Measurements from ENCODE around the gene C11orf91. TPM values are rescaled to one million over a fixed set of nuclear protein-coding genes. Genes with fewer than 3 reads are reported as not detected.
"Not testable (repeated sequence)": the region's sequence is repeated elsewhere in the genome, so short reads cannot be mapped to it uniquely, and the experiment has no call there.

The C11orf91 gene
- total RNA-seq, 5 donors from 2014 or later (not counting 1 experiment from before 2014, with no cell fraction given), result 0.95 TPM; not detected in 4

DNA sequence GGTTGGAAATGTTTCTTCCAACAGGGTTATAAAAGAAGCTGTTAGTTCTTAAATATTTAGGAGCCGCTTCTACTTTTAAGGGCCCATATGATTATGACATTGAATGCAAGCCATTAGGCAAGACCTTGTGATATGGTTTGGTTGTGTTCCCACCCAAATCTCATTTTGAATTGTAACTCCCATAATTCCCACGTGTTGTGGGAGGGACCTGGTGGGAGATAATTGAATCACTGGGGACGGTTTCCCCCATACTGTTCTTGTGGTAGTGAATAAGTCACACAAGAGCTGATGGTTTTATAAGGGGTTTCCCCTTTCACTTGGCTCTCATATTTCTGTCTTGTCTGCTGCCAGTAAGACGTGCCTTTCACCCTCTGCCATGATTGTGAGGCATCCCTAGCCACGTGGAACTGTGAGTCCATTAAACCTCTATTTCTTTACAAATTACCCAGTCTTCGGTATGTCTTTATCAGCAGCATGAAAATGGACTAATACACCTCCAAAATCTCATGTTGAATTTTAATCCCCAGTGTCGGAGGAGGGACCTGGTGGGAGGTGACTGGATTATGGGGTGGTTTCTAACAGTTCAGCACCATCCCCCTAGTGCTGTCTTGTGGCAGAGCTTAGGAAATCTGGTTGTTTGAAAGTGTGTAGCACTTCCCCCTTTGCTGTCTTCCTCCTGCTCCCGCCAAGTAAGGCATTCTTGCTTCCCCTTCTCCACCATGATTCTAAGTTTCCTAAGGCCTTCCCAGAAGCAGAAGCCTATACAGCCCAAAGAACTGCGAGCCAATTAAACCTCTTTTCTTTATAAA, 31.3 kb upstream of the C11orf91 start:
- ATAC-seq (replicated peaks in 1 of 4), result no peak
- DNase-seq, result no peak
- no peaks in the 10 kb centered on the region for H3K9me3 Mint-ChIP-seq
- ChIA-PET POLR2A (no interaction called here), CTCF (interaction anchor here in 1 of 2 donors (0.9 kb wide), 1 partner anchor 11 kb away, joined by 3 read pairs; no protein-coding TSS in a partner anchor)
- H3K4me1 ChIP-seq (ENCODE audit: control insufficient read depth in 1 of 2, extremely low read depth in 1 of 2, insufficient read depth in 2 of 2, low read length in 2 of 2), result peaks cover 4 to 31% of the 10 kb centered on the region in 2 experiments
- H3K9me3 ChIP-seq, result no peaks in the 10 kb centered on the region
- H3K27me3 Mint-ChIP-seq, result no peaks in the 10 kb centered on the region
- WGBS (ENCODE audit: insufficient coverage), result 19% methylated on average over 2 of the region's 9 CpGs
- no peak overlapping the region for H3K4me3 Mint-ChIP-seq
- peaks cover 36 to 53% (median 41%) of the 10 kb centered on the region in 3 donors for H3K4me1 Mint-ChIP-seq
- no peak overlapping the region for H3K27ac Mint-ChIP-seq
- peaks cover 23% of the 10 kb centered on the region for H3K36me3 Mint-ChIP-seq
- H3K4me3 ChIP-seq (ENCODE audit: control insufficient read depth in 1 of 2, extremely low read depth in 1 of 2, low read length in 1 of 2), result no peak overlapping the region
- H3K36me3 ChIP-seq (ENCODE audit: control insufficient read depth in 2 of 2, extremely low read depth in 1 of 2, insufficient read depth in 1 of 2, low read length in 1 of 2), result no peaks in the 10 kb centered on the region
- H3K27ac ChIP-seq (ENCODE audit: low read length), result no peak overlapping the region
- H3K27me3 ChIP-seq (replicated peaks in 1 of 2; ENCODE audit: control insufficient read depth in 2 of 2, extremely low read depth in 1 of 2, insufficient read depth in 2 of 2, low read length in 1 of 2), result no peaks in the 10 kb centered on the region

DNA sequence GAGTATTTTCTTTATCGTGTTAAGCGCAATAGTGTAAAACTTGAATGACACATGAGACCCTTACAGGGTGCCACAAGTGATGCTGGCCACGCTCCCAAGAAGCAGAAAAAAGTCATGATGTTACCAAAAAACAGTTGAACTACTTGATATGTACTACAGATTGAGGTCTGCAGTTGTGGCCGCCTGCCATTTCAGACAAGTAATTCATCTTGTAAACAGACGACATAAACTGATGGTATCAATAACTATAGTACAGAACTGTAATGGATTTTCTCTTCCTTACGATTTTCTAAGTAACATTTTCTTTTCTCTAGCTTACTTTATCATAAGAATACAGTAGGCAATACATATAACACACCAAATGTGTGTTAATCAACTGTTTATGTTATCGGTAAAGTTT, 30.1 kb upstream of the C11orf91 start:
- H3K36me3 Mint-ChIP-seq, result peaks cover 23% of the 10 kb centered on the region
- Histone ChIP-seq H3K36me3 (ENCODE audit: control insufficient read depth in 2 of 2, extremely low read depth in 1 of 2, insufficient read depth in 1 of 2, low read length in 1 of 2) (no peaks in the 10 kb centered on the region), H3K4me1 (ENCODE audit: control insufficient read depth in 1 of 2, extremely low read depth in 1 of 2, insufficient read depth in 2 of 2, low read length in 2 of 2) (peaks cover 4 to 20% of the 10 kb centered on the region in 2 experiments), H3K27ac (ENCODE audit: low read length) (no peak overlapping the region), H3K9me3 (no peaks in the 10 kb centered on the region), H3K4me3 (ENCODE audit: control insufficient read depth in 1 of 2, extremely low read depth in 1 of 2, low read length in 1 of 2) (no peak overlapping the region), H3K27me3 (replicated peaks in 1 of 2; ENCODE audit: control insufficient read depth in 2 of 2, extremely low read depth in 1 of 2, insufficient read depth in 2 of 2, low read length in 1 of 2) (no peaks in the 10 kb centered on the region)
- peaks cover 45 to 59% (median 47%) of the 10 kb centered on the region in 3 donors for H3K4me1 Mint-ChIP-seq
- H3K4me3 Mint-ChIP-seq, result no peak overlapping the region
- H3K9me3 Mint-ChIP-seq, result no peaks in the 10 kb centered on the region
- no peak overlapping the region for H3K27ac Mint-ChIP-seq
- H3K27me3 Mint-ChIP-seq, result no peaks in the 10 kb centered on the region
- 97% methylated on average over 4 of the region's 7 CpGs for WGBS (ENCODE audit: insufficient coverage)
- ChIA-PET CTCF (no interaction called here), POLR2A (no interaction called here)
- DNase-seq (no peak), ATAC-seq (replicated peaks in 1 of 4) (no peak)

DNA sequence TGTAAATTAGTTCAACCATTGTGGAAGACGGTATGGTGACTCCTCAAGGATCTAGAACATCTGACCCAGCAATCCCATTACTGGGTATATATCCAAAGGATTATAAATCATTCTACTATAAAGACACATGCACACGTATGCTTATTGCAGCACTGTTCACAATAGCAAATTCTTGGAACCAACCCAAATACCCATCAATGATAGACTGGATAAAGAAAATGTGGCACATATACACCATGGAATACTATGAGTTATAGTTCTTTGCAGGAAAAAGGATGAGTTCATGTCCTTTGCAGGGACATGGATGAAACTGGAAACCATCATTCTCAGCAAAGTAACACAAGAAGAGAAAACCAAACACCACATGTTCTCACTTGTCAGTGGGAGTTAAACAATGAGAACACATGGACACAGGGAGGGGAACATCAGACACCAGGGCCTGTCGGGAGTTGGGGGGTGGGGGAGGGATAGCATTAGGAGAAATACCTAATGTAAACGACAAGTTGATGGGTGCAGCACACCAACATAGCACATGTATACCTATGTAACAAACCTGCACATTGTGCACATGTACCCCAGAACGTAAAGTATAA, 28.5 kb upstream of the C11orf91 start:
- POLR2A ChIA-PET; CTCF ChIA-PET; DNase-seq; H3K9me3 Mint-ChIP-seq; H3K4me3 ChIP-seq (ENCODE audit: control insufficient read depth in 1 of 2, extremely low read depth in 1 of 2, low read length in 1 of 2); H3K27me3 Mint-ChIP-seq; H3K27ac Mint-ChIP-seq; H3K36me3 ChIP-seq (ENCODE audit: control insufficient read depth in 2 of 2, extremely low read depth in 1 of 2, insufficient read depth in 1 of 2, low read length in 1 of 2); ATAC-seq (replicated peaks in 1 of 4); H3K4me3 Mint-ChIP-seq; H3K27ac ChIP-seq (ENCODE audit: low read length); H3K27me3 ChIP-seq (replicated peaks in 1 of 2; ENCODE audit: control insufficient read depth in 2 of 2, extremely low read depth in 1 of 2, insufficient read depth in 2 of 2, low read length in 1 of 2); H3K9me3 ChIP-seq: not testable (repeated sequence)
- Mint-ChIP-seq H3K4me1 (peaks cover 38 to 57% (median 47%) of the 10 kb centered on the region in 3 donors), H3K36me3 (peaks cover 28% of the 10 kb centered on the region)
- WGBS (ENCODE audit: insufficient coverage), result no CpG with 5 or more reads among the region's 5 CpGs
- peaks cover 0 to 12% of the 10 kb centered on the region in 2 experiments for H3K4me1 ChIP-seq (ENCODE audit: control insufficient read depth in 1 of 2, extremely low read depth in 1 of 2, insufficient read depth in 2 of 2, low read length in 2 of 2)

DNA sequence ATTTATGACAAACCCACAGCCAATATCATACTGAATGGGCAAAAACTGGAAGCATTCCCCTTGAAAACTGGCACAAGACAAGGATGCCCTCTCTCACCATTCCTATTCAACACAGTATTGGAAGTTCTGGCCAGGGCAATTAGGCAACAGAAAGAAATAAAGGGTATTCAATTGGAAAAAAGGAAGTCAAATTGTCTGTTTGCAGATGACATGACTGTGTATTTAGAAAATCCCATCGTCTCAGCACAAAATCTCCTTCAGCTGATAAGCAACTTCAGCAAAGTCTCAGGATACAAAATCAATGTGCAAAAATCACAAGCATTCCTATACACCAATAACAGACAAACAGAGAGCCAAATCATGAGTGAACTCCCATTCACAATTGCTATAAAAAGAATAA, 26.9 kb upstream of the C11orf91 start:
- POLR2A ChIA-PET; H3K9me3 ChIP-seq; H3K27ac Mint-ChIP-seq; H3K4me3 Mint-ChIP-seq; H3K4me1 ChIP-seq (ENCODE audit: control insufficient read depth in 1 of 2, extremely low read depth in 1 of 2, insufficient read depth in 2 of 2, low read length in 2 of 2); H3K9me3 Mint-ChIP-seq; ATAC-seq (replicated peaks in 1 of 4); DNase-seq; H3K27me3 ChIP-seq (replicated peaks in 1 of 2; ENCODE audit: control insufficient read depth in 2 of 2, extremely low read depth in 1 of 2, insufficient read depth in 2 of 2, low read length in 1 of 2); H3K27me3 Mint-ChIP-seq; CTCF ChIA-PET; H3K4me3 ChIP-seq (ENCODE audit: control insufficient read depth in 1 of 2, extremely low read depth in 1 of 2, low read length in 1 of 2); H3K27ac ChIP-seq (ENCODE audit: low read length); H3K36me3 ChIP-seq (ENCODE audit: control insufficient read depth in 2 of 2, extremely low read depth in 1 of 2, insufficient read depth in 1 of 2, low read length in 1 of 2): not testable (repeated sequence)
- Mint-ChIP-seq H3K36me3 (peaks cover 23% of the 10 kb centered on the region), H3K4me1 (peaks cover 33 to 56% (median 48%) of the 10 kb centered on the region in 3 donors)
- WGBS (ENCODE audit: insufficient coverage), result no CpG with 5 or more reads among the region's 1 CpG

DNA sequence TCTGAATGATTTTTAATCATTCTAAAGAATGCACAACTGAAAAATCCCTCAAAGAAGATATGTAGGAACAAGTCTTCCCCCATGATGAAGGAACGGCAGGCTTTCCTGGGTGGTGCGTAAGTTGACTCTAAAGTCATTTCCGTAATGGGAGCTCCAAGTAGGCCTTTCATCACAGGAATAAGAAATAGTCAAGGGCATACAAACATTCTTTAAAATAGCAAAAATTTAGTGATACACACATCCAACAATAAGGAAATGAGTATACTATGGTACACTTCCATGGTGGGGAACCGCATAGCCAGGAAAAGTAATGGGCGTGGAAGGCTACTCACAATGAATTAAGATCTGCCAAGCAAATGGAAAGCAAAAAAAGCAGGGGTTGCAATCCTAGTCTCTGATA, 24.9 kb upstream of the C11orf91 start:
- Histone ChIP-seq H3K36me3 (ENCODE audit: control insufficient read depth in 2 of 2, extremely low read depth in 1 of 2, insufficient read depth in 1 of 2, low read length in 1 of 2) (peaks cover 0 to 14% of the 10 kb centered on the region in 2 donors), H3K9me3 (no peaks in the 10 kb centered on the region), H3K27ac (ENCODE audit: low read length) (no peak overlapping the region), H3K27me3 (replicated peaks in 1 of 2; ENCODE audit: control insufficient read depth in 2 of 2, extremely low read depth in 1 of 2, insufficient read depth in 2 of 2, low read length in 1 of 2) (no peaks in the 10 kb centered on the region), H3K4me3 (ENCODE audit: control insufficient read depth in 1 of 2, extremely low read depth in 1 of 2, low read length in 1 of 2) (no peak overlapping the region), H3K4me1 (ENCODE audit: control insufficient read depth in 1 of 2, extremely low read depth in 1 of 2, insufficient read depth in 2 of 2, low read length in 2 of 2) (peaks cover 0 to 9% of the 10 kb centered on the region in 2 experiments)
- no peak for DNase-seq
- peaks cover 28% of the 10 kb centered on the region for H3K36me3 Mint-ChIP-seq
- POLR2A ChIA-PET, result interaction anchor here in 1 of 2 donors (0.6 kb wide), 1 partner anchor 462 kb away, joined by 3 read pairs; no protein-coding TSS in a partner anchor
- H3K27me3 Mint-ChIP-seq, result no peaks in the 10 kb centered on the region
- no peak overlapping the region for H3K4me3 Mint-ChIP-seq
- no CpG with 5 or more reads among the region's 5 CpGs for WGBS (ENCODE audit: insufficient coverage)
- H3K4me1 Mint-ChIP-seq, result peaks cover 23 to 51% (median 50%) of the 10 kb centered on the region in 3 donors
- CTCF ChIA-PET, result interaction anchor here in 1 of 2 donors (1.0 kb wide), 1 partner anchor 11 kb away, joined by 3 read pairs; no protein-coding TSS in a partner anchor
- no peaks in the 10 kb centered on the region for H3K9me3 Mint-ChIP-seq
- no peak for ATAC-seq (replicated peaks in 1 of 4)
- H3K27ac Mint-ChIP-seq, result no peak overlapping the region

DNA sequence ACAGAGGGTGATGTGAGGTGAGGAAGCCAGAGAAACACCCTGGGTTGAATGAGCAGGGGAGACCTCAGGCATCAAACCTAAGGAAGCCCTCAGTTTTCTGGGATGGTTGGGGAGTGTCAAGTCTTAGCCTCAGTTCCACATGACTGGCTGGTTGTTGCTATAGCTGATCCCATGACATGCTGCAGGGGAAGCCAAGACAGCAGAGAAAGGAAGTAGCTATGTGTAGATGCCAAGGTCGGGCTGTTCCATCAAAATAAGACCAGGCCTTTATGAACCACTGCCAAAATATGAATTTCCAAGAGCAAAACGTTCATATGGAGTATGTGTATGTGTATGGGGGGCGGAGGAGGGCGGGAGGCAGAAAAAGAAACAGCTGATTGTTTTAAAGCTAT, 24.0 kb upstream of the C11orf91 start:
- H3K4me3 Mint-ChIP-seq, result no peak overlapping the region
- peaks cover 23 to 51% (median 50%) of the 10 kb centered on the region in 3 donors for H3K4me1 Mint-ChIP-seq
- no peaks in the 10 kb centered on the region for H3K27me3 ChIP-seq (replicated peaks in 1 of 2; ENCODE audit: control insufficient read depth in 2 of 2, extremely low read depth in 1 of 2, insufficient read depth in 2 of 2, low read length in 1 of 2)
- H3K36me3 ChIP-seq (ENCODE audit: control insufficient read depth in 2 of 2, extremely low read depth in 1 of 2, insufficient read depth in 1 of 2, low read length in 1 of 2), result peaks cover 0 to 14% of the 10 kb centered on the region in 2 donors
- H3K27me3 Mint-ChIP-seq, result no peaks in the 10 kb centered on the region
- no peak overlapping the region for H3K27ac ChIP-seq (ENCODE audit: low read length)
- H3K9me3 ChIP-seq, result no peaks in the 10 kb centered on the region
- no peak overlapping the region for H3K4me3 ChIP-seq (ENCODE audit: control insufficient read depth in 1 of 2, extremely low read depth in 1 of 2, low read length in 1 of 2)
- H3K9me3 Mint-ChIP-seq, result no peaks in the 10 kb centered on the region
- no peak overlapping the region for H3K27ac Mint-ChIP-seq
- peaks cover 32% of the 10 kb centered on the region for H3K36me3 Mint-ChIP-seq
- WGBS (ENCODE audit: insufficient coverage), result 80% methylated on average over 1 of the region's 4 CpGs
- ChIA-PET CTCF (interaction anchor here (1.0 to 1.5 kb wide), 2 partner anchors 10 to 18 kb away, joined by 3 read pairs; no protein-coding TSS in a partner anchor), POLR2A (interaction anchor here in 1 of 2 donors (0.6 kb wide), 1 partner anchor 461 kb away, joined by 3 read pairs; no protein-coding TSS in a partner anchor)
- DNase-seq (no peak), ATAC-seq (replicated peaks in 1 of 4) (no peak)
- H3K4me1 ChIP-seq (ENCODE audit: control insufficient read depth in 1 of 2, extremely low read depth in 1 of 2, insufficient read depth in 2 of 2, low read length in 2 of 2), result peaks cover 0 to 9% of the 10 kb centered on the region in 2 experiments

All from T-cell (primary cell).